K562 (cell line): ENCODE results near the gene SFSWAP. TPM values are rescaled to one million over a fixed set of nuclear protein-coding genes. Genes with fewer than 3 reads are reported as not detected.

Experiments
- ATAC-seq: fragments of 200-7000 bp; cut with Tn5 transposase; 3 replicates; pipeline ENCODE4 v1.9.1; 2020; ENCODE audit warnings: moderate library complexity
- BruUV-seq: library from RNA; stranded (reverse); fragments of 400-500 nt; replicated peaks from 2 replicates; lab custom pipeline; 2021; lab: Mats Ljungman, UMichigan
- CTCF ChIA-PET: fragments of 300-600 bp; formaldehyde crosslinking; extraction: SDS; loops from one replicate; lab custom pipeline; 2021; ENCODE audit warnings: low intra/inter-chr PET ratio; lab: Yijun Ruan, JAX
- POLR2A ChIA-PET: fragments of 300-600, 350-650 bp; sonication (Branson Sonifier 250); formaldehyde crosslinking; extraction: SDS; loops from one replicate; lab custom pipeline; 2021; ENCODE audit warnings: antibody characterized with exemption, inconsistent platforms; lab: Yijun Ruan, JAX
- DNase-seq, 4 experiments: peaks; one replicate each; pipeline versions ENCODE4 v3.0.0 to v3.0.0-alpha.2; 2011 to 2018; ENCODE audit warnings: low spot score in 3 of 4, mixed read lengths in 3 of 4; ENCODE audit errors: extremely low read depth in 1 of 4
- FAIRE-seq: peaks from 2 replicates; lab custom pipeline; 2011; peaks lifted over from hg19 to GRCh38; lab: Jason Lieb, UNC
- H2AFZ ChIP-seq: 2 replicates; pipeline ENCODE4 v1.6.0; 2011; ENCODE audit warnings: low read depth, low read length, control low read depth, inconsistent platforms
- H3K27ac ChIP-seq: fragments of 200-600 bp; 3 replicates; pipeline ENCODE4 v1.8.0; 2011; ENCODE audit warnings: low read depth, mild to moderate bottlenecking, control low read depth, inconsistent platforms, low read length, moderate library complexity, mixed read lengths; ENCODE audit errors: extremely low read depth
- H3K27me3 ChIP-seq, 2 experiments: fragments of 300-600 bp in 1 of 2; 2 replicates in 1 of 2; 3 replicates in 1 of 2; pipeline versions ENCODE4 v1.6.0 to v1.8.0; 2011; ENCODE audit warnings: inconsistent platforms in 2 of 2, low read length in 2 of 2, mild to moderate bottlenecking in 1 of 2, mixed read lengths in 1 of 2, moderate library complexity in 1 of 2; ENCODE audit not compliant: control insufficient read depth in 2 of 2, insufficient read depth in 2 of 2
- H3K36me3 ChIP-seq: fragments of 300-600 bp; 3 replicates; pipeline ENCODE4 v1.8.0; 2011; ENCODE audit warnings: mild to moderate bottlenecking, low read length, inconsistent platforms; ENCODE audit not compliant: control insufficient read depth, insufficient read depth
- H3K4me1 ChIP-seq, 2 experiments: fragments of 200-600 bp in 1 of 2; replicated peaks in 1 of 2; 2 replicates in 1 of 2; 3 replicates in 1 of 2; pipeline versions ENCODE4 v1.5.1 to v1.8.0; 2011; ENCODE audit warnings: inconsistent platforms in 2 of 2, low read length in 2 of 2, mild to moderate bottlenecking in 1 of 2, mixed read lengths in 1 of 2, moderate library complexity in 1 of 2; ENCODE audit not compliant: control insufficient read depth in 2 of 2, insufficient read depth in 2 of 2
- H3K4me2 ChIP-seq: 2 replicates; pipeline ENCODE4 v1.6.1; 2011; ENCODE audit warnings: low read length, control low read depth, inconsistent platforms, mixed read lengths; ENCODE audit not compliant: insufficient read depth
- H3K4me3 ChIP-seq: fragments of 200-600 bp; sonication (generic), shearing (Covaris generic); 2 replicates; pipeline ENCODE4 v1.5.1; 2016; ENCODE audit warnings: control low read depth, inconsistent platforms
- H3K79me2 ChIP-seq: fragments of 200-600 bp; 3 replicates; pipeline ENCODE4 v1.8.0; 2011; ENCODE audit warnings: low read length, inconsistent platforms; ENCODE audit not compliant: control insufficient read depth, insufficient read depth
- H3K9ac ChIP-seq, 2 experiments: 2 replicates each; pipeline versions ENCODE4 v1.6.0 to v1.6.1; 2011; ENCODE audit warnings: low read depth in 2 of 2, low read length in 2 of 2, control low read depth in 1 of 2, inconsistent platforms in 1 of 2, mild to moderate bottlenecking in 1 of 2, mixed read lengths in 1 of 2; ENCODE audit not compliant: insufficient read depth in 1 of 2
- H3K9me1 ChIP-seq: one replicate; pipeline ENCODE4 v1.6.0; 2011; ENCODE audit warnings: inconsistent platforms, mild to moderate bottlenecking, low read length, moderate library complexity; ENCODE audit not compliant: control insufficient read depth, insufficient read depth
- H3K9me3 ChIP-seq: replicated peaks from 2 replicates; pipeline ENCODE4 v1.5.1; 2011; ENCODE audit warnings: low read depth, low read length, inconsistent platforms; ENCODE audit not compliant: control insufficient read depth, insufficient read depth
- H4K20me1 ChIP-seq: replicated peaks from 2 replicates; pipeline ENCODE4 v1.6.1; 2011; ENCODE audit warnings: low read length, inconsistent platforms, mixed read lengths; ENCODE audit not compliant: control insufficient read depth, insufficient read depth
- BHLHE40 ChIP-seq: IDR thresholded peaks from 2 replicates; pipeline ENCODE4 v1.6.1; 2011; ENCODE audit warnings: low read length, improper control_type of control experiment
- HIVEP1 ChIP-seq: fragments of 250-450 bp; sonication (Bioruptor Pico); IDR thresholded peaks from 2 replicates; pipeline ENCODE4 v1.4.0; 2020; ENCODE audit warnings: mild to moderate bottlenecking
- JUNB ChIP-seq: fragments of 450-650 bp; formaldehyde crosslinking; conservative IDR thresholded peaks from 2 replicates; pipeline ENCODE4 v1.4.0; 2020; ENCODE audit warnings: mild to moderate bottlenecking
- KAT7 ChIP-seq: sonication (generic); formaldehyde crosslinking; IDR thresholded peaks from 2 replicates; pipeline ENCODE4 v1.8.0; 2022; ENCODE audit warnings: missing genetic modification reagents, mild to moderate bottlenecking, borderline replicate concordance
- MEF2D ChIP-seq: conservative IDR thresholded peaks from 2 replicates; pipeline ENCODE4 v1.6.1; 2016; ENCODE audit warnings: low read depth, missing genetic modification characterization, missing compliant biosample characterization
- MYC ChIP-seq, 2 experiments: fragments of 250-450 bp in 1 of 2; sonication (Bioruptor Pico) in 1 of 2; IDR thresholded peaks; 2 replicates each; pipeline versions ENCODE4 v1.5.1 to v1.6.1; 2012 to 2021; ENCODE audit warnings: low read depth in 2 of 2, borderline replicate concordance in 1 of 2, improper control_type of control experiment in 1 of 2, low read length in 1 of 2, mild to moderate bottlenecking in 1 of 2, moderate library complexity in 1 of 2
- NCOA4 ChIP-seq: fragments of 450-650 bp; IDR thresholded peaks from 2 replicates; pipeline ENCODE4 v1.6.1; 2018; ENCODE audit warnings: mild to moderate bottlenecking; ENCODE audit not compliant: partially characterized antibody
- NFIX ChIP-seq: fragments of 250-450 bp; sonication (Bioruptor Pico); IDR thresholded peaks from 2 replicates; pipeline ENCODE4 v1.4.0; 2020; ENCODE audit warnings: low read depth, mild to moderate bottlenecking, moderate library complexity
- PHF8 ChIP-seq: fragments of 200-600 bp; sonication (generic); IDR thresholded peaks from 2 replicates; pipeline ENCODE4 v1.6.1; 2012; ENCODE audit warnings: mixed run types, mild to moderate bottlenecking, inconsistent platforms, low read length, moderate library complexity, borderline replicate concordance
- SIRT6 ChIP-seq: IDR thresholded peaks from one replicate; pipeline ENCODE4 v1.6.1; 2012; ENCODE audit warnings: low read depth, mild to moderate bottlenecking, control low read depth, inconsistent platforms, low read length, moderate library complexity
- SRSF1 ChIP-seq: fragments of 200-400 bp; formaldehyde crosslinking; IDR thresholded peaks from 2 replicates; pipeline ENCODE4 v1.6.1; 2017; ENCODE audit warnings: mild to moderate bottlenecking, low read depth, low read length, moderate library complexity
- STAT5A ChIP-seq: IDR thresholded peaks from 2 replicates; pipeline ENCODE4 v1.6.1; 2012; ENCODE audit warnings: low read length, inconsistent platforms, borderline replicate concordance
- ZBTB7A ChIP-seq: IDR thresholded peaks from 2 replicates; pipeline ENCODE4 v1.6.1; 2011; ENCODE audit warnings: low read depth, mild to moderate bottlenecking, low read length, moderate library complexity, borderline replicate concordance; ENCODE audit not compliant: control insufficient read depth
- WGBS: fragments of 100-300 bp; shearing (Covaris generic); methylation state at CpG from one replicate; pipeline ENCODE4 v1.1.6; 2016; ENCODE audit warnings: low coverage, mixed read lengths; ENCODE audit not compliant: insufficient coverage; ENCODE audit errors: missing lambda C conversion rate; 5-methylcytosine and 5-hydroxymethylcytosine counted together
- in situ Hi-C: fragments of 300-500 bp; cut with MboI; formaldehyde crosslinking; loops from 4 replicates; pipeline ENCODE4 v1.15.0; 2018; ENCODE audit warnings: inconsistent platforms, mixed read lengths
- intact Hi-C: fragments of 100-400 bp; cut with micrococcal nuclease; formaldehyde crosslinking; loops from 2 replicates; pipeline ENCODE4 v1.14.2; 2022
- polyA plus RNA-seq, 8 experiments: library from polyadenylated mRNA; depleted of rRNA in 4 of 8; stranded (reverse) in 5 of 8; unstranded in 3 of 8; fragments of >200 nt; fragmentation: Nextera tagmentation in 2 of 8; fragmentation: Illumina TruSeq in 1 of 8; extraction: Ambion mirVana in 2 of 8; extraction: Trizol in 1 of 8; gene quantifications; 2 replicates each; pipeline versions ENCODE4 v1.2.1 to v1.2.3, GENCODE V29; 2011 to 2014; ENCODE audit warnings: inconsistent platforms in 1 of 8, missing spikeins in 1 of 8
- total RNA-seq, 7 experiments: library from RNA; depleted of rRNA in 6 of 7; stranded (reverse); fragments of >200 nt in 6 of 7; fragmentation: Illumina TruSeq in 2 of 7; extraction: Trizol in 2 of 7; gene quantifications; 2 replicates each; pipeline versions ENCODE4 v1.2.1 to v1.2.3, GENCODE V29; 2011 to 2021; ENCODE audit warnings: low replicate concordance in 1 of 7

The SFSWAP gene
- total and polyA plus RNA-seq, 9 of the 15 experiments (the other 6 are each of a cell fraction or from before 2014, with no cell fraction given) = 2.4 to 60.4 (median 32.6) TPM

DNA sequence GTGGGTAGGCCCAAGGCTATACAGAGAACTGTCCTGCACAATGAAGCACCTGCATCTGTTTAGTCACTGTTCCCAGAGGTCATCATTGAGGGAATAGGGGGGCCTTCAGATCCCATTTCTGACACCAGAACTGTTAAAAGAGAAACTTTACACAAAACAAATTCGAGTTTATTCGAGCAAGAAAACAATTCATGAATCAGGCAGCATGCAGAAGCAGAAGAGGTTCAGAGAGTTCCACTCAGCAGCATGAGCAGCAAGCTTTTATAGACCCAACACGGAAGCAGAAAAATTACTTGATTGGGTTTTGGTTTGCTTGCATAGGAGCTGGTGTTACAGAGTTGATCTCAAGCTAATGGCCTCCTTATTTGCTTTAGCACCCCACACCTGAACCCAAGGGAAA lies 1.7 kb upstream of the SFSWAP start:
- no peak overlapping the region for H3K9ac ChIP-seq
- BruUV-seq = no TSS peak
- ChIA-PET CTCF (no interaction called here), POLR2A (interaction anchor here (0.5 to 0.6 kb wide), 3 partner anchors 11 to 196 kb away, joined by 3 to 4 read pairs (median 4); no protein-coding TSS in a partner anchor)
- DNase-seq (no peak), FAIRE-seq (no peak), ATAC-seq (no peak)
- TF ChIP-seq SRSF1 = no peak
- no peak for TF ChIP-seq JUNB (CRISPR knock-in tag)
- WGBS = 4% methylated on average over 3 of the region's 3 CpGs
- H3K9me1 ChIP-seq = no peaks in the 10 kb centered on the region
- peak overlapping the region; percentile 37 for H2AFZ ChIP-seq
- H3K9me3 ChIP-seq = peaks cover 18% of the 10 kb centered on the region
- H3K27me3 ChIP-seq = no peaks in the 10 kb centered on the region
- H4K20me1 ChIP-seq = peaks cover 19% of the 10 kb centered on the region
- peaks cover 11 to 15% of the 10 kb centered on the region in 2 experiments; a peak in 4 of 5 replicates for H3K4me1 ChIP-seq
- peaks cover 19% of the 10 kb centered on the region for H3K36me3 ChIP-seq
- intact Hi-C loops (no loop called here), in situ Hi-C loops (no loop called here)
- H3K27ac ChIP-seq = no peak overlapping the region
- no peak overlapping the region for H3K4me2 ChIP-seq
- no peak overlapping the region for H3K4me3 ChIP-seq
- H3K79me2 ChIP-seq = peaks cover 33% of the 10 kb centered on the region

DNA sequence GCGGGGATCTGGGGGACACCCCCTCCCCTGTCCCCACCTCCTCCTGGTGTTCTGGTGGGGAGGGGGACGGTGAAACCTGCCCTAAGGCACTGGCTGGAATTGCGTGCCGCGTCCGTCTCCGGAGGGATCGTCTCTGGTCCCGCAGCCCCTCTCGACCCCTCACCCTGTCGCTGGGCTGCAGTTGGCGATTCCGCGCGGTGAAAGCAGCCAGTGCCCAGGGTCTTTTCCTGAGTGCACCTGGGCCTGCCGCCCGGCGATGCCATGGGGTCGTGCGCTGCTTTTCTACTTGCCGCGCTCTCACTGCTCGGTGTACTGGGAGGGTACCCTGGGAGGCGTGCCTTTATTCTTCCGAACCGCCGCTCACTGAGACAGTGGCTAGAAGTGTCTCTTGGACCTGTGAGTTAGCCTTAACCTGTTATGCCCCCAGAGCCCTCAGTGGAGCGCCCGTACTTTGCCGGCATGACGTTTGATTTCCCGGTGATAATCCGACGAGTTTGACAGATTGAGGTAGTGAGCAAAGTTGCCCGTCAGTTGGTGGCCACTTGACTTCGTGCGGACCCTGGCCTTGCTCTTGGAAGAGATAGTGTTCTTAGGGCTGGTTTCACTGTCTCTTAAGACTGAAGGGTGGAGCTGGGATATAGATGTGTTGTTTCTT lies 788 bp downstream of the SFSWAP start:
- CTCF ChIA-PET = no interaction called here
- in situ Hi-C loops = no loop called here
- peaks cover 36% of the 10 kb centered on the region for H3K79me2 ChIP-seq
- no peak for TF ChIP-seq NCOA4
- no peak for TF ChIP-seq MEF2D (tag)
- no peak for TF ChIP-seq MYC (IDR thresholded peaks at IDR 0.05; ENCODE audit: low read depth, low read length)
- TF ChIP-seq MYC (CRISPR knock-in tag; IDR thresholded peaks at IDR 0.05; ENCODE audit: borderline replicate concordance, low read depth) = no peak
- peak; percentile 5; the same call in 1 of the 2 replicates for TF ChIP-seq ZBTB7A
- TF ChIP-seq NFIX = no peak
- no peak for TF ChIP-seq PHF8
- 0 out of 2 replicates have a peak, but pooled peaks have one; percentile 4 for TF ChIP-seq KAT7
- TF ChIP-seq SIRT6 = no peak
- no peak for TF ChIP-seq STAT5A
- TF ChIP-seq HIVEP1 (CRISPR knock-in tag) = no peak
- TF ChIP-seq BHLHE40 = no peak

More for the DNA sequence above, 788 bp downstream of the SFSWAP start:
- FAIRE-seq = no peak
- H3K9me1 ChIP-seq = no peaks in the 10 kb centered on the region
- POLR2A ChIA-PET = interaction anchor here (0.6 to 1.8 kb wide), 5 partner anchors 10 to 931 kb away, joined by 3 to 6 read pairs (median 3); no protein-coding TSS in a partner anchor
- BruUV-seq = no TSS peak
- peaks cover 43% of the 10 kb centered on the region for H3K36me3 ChIP-seq
- intact Hi-C loops = loop anchor here (10.0 kb wide), 1 partner anchor 107 kb away; no protein-coding TSS in a partner anchor
- H2AFZ ChIP-seq = peak overlapping the region; percentile 99; the same call in 1 of the 2 replicates
- peak overlapping the region; percentile 97 for H3K4me3 ChIP-seq
- peaks cover 15% of the 10 kb centered on the region in 2 experiments; a peak in 4 of 5 replicates for H3K4me1 ChIP-seq
- peak in 3 of 4 experiments; percentile 29 to 36 (median 34) for DNase-seq
- peaks cover 18% of the 10 kb centered on the region for H3K9me3 ChIP-seq
- H3K9ac ChIP-seq = peak overlapping the region; percentile 97 to 98
- peak overlapping the region; percentile 99 for H3K27ac ChIP-seq
- peaks cover 19% of the 10 kb centered on the region for H4K20me1 ChIP-seq
- peak overlapping the region; percentile 98 for H3K4me2 ChIP-seq
- no peaks in the 10 kb centered on the region for H3K27me3 ChIP-seq
- 0% methylated on average over 33 of the region's 37 CpGs for WGBS
- peak; percentile 49 for ATAC-seq
